Activated CD8-positive, alpha-beta memory T cell treated with anti-CD3 and anti-CD28 coated beads, Interleukin-2, amount 50 U/mL, for 24 hours (primary cell): ENCODE results near the gene ARHGAP6.

Source experiments
- DNase-seq: peaks from one replicate; pipeline ENCODE4 v3.0.0-alpha.2; 2020; ENCODE audit errors: extremely low read depth

ARHGAP6 gene

GRCh38 chrX:11296051-11296450, 369.7 kb downstream of the ARHGAP6 start:
- DNase-seq, result no peak

- DNase-seq, result no peak
These were observed 372.6 kb downstream of the ARHGAP6 start, which contains the start of gene AMELX for GRCh38 chrX:11293113-11293512. Gene AMELX, plus strand, starts transcription at chrX:11293413. Its CDS starts 1,376 bp downstream, at chrX:11294789.

- no peak for DNase-seq
These were observed 375.2 kb downstream of the ARHGAP6 start for GRCh38 chrX:11290416-11291102.

- no peak for DNase-seq
These were observed 378.2 kb downstream of the ARHGAP6 start for GRCh38 chrX:11287505-11287904.

- DNase-seq, result no peak
These were observed 380.1 kb downstream of the ARHGAP6 start for GRCh38 chrX:11285651-11286050.

- DNase-seq, result no peak
These were observed 383.7 kb downstream of the ARHGAP6 start for GRCh38 chrX:11282043-11282442.

GRCh38 chrX:11273544-11273943, 392.2 kb downstream of the ARHGAP6 start:
- DNase-seq, result no peak

GRCh38 chrX:11272863-11273262, 392.9 kb downstream of the ARHGAP6 start:
- no peak for DNase-seq

GRCh38 chrX:11272290-11272689, 393.4 kb downstream of the ARHGAP6 start:
- no peak for DNase-seq

- no peak for DNase-seq
These were observed 395.7 kb downstream of the ARHGAP6 start for GRCh38 chrX:11269996-11270395.

- no peak for DNase-seq
These were observed 396.7 kb downstream of the ARHGAP6 start for GRCh38 chrX:11269006-11269405.

GRCh38 chrX:11267425-11267824, 398.3 kb downstream of the ARHGAP6 start:
- no peak for DNase-seq

- no peak for DNase-seq
These were observed 399.1 kb downstream of the ARHGAP6 start for GRCh38 chrX:11266573-11267003.

- no peak for DNase-seq
These were observed 400.4 kb downstream of the ARHGAP6 start for GRCh38 chrX:11265352-11265751.

GRCh38 chrX:11264925-11265324, 400.8 kb downstream of the ARHGAP6 start:
- no peak for DNase-seq

GRCh38 chrX:11261260-11261659, 404.5 kb downstream of the ARHGAP6 start:
- no peak for DNase-seq

GRCh38 chrX:11259437-11259836, 406.3 kb downstream of the ARHGAP6 start:
- DNase-seq, result no peak

GRCh38 chrX:11257711-11258110, 408.0 kb downstream of the ARHGAP6 start:
- no peak for DNase-seq

GRCh38 chrX:11257290-11257689, 408.4 kb downstream of the ARHGAP6 start:
- no peak for DNase-seq

GRCh38 chrX:11254417-11255109, 411.2 kb downstream of the ARHGAP6 start:
- DNase-seq, result no peak

- no peak for DNase-seq
These were observed 421.1 kb downstream of the ARHGAP6 start for GRCh38 chrX:11244636-11245035.

- no peak for DNase-seq
These were observed 423.0 kb downstream of the ARHGAP6 start for GRCh38 chrX:11242704-11243103.

GRCh38 chrX:11241720-11242119, 424.0 kb downstream of the ARHGAP6 start:
- DNase-seq, result no peak
